PC-9 (cell line): Measurements from ENCODE around the gene MXRA8.

Source experiments
- EZH2 ChIP-seq: fragments of 200-600 bp; sonication (generic); IDR thresholded peaks from 2 replicates; pipeline ENCODE4 v1.8.0; 2017; ENCODE audit warnings: antibody characterized with exemption, low read depth
- TF ChIP-seq, protein P1 (sequence below): fragments of 200-600 bp; sonication (generic); conservative IDR thresholded peaks from 2 replicates; pipeline ENCODE4 v1.6.1; 2017; ENCODE audit warnings: mixed run types, antibody characterized with exemption, mild to moderate bottlenecking, moderate library complexity

DNA sequence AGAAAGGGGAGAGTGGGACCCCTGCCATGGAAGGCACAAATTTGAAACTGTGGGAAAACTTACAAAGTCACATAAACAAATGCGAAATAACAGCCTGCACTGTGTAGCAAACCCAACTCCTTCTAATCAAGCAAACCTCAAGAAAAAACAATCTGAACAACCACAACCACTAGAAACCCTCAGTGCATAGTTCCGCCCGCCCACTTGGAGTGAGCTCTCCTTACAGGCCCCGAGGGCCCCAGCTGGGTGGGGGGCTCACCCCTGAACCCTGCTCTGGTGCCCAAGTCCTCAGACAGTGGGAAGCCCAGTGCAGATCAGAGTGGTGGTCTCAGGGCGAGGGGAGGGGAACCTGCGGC lies 931 bp upstream of the MXRA8 start:
- TF ChIP-seq, protein P1, sequence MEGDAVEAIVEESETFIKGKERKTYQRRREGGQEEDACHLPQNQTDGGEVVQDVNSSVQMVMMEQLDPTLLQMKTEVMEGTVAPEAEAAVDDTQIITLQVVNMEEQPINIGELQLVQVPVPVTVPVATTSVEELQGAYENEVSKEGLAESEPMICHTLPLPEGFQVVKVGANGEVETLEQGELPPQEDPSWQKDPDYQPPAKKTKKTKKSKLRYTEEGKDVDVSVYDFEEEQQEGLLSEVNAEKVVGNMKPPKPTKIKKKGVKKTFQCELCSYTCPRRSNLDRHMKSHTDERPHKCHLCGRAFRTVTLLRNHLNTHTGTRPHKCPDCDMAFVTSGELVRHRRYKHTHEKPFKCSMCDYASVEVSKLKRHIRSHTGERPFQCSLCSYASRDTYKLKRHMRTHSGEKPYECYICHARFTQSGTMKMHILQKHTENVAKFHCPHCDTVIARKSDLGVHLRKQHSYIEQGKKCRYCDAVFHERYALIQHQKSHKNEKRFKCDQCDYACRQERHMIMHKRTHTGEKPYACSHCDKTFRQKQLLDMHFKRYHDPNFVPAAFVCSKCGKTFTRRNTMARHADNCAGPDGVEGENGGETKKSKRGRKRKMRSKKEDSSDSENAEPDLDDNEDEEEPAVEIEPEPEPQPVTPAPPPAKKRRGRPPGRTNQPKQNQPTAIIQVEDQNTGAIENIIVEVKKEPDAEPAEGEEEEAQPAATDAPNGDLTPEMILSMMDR: no peak
- no peak for TF ChIP-seq EZH2
